GM21367 (cell line): ENCODE measurements around the gene MRAS.

Experiments
- ATAC-seq: cut with Tn5 transposase; IDR thresholded peaks from one replicate; pipeline ENCODE4 v1.9.1; 2021; ENCODE audit not compliant: unreplicated experiment

Gene MRAS

DNA sequence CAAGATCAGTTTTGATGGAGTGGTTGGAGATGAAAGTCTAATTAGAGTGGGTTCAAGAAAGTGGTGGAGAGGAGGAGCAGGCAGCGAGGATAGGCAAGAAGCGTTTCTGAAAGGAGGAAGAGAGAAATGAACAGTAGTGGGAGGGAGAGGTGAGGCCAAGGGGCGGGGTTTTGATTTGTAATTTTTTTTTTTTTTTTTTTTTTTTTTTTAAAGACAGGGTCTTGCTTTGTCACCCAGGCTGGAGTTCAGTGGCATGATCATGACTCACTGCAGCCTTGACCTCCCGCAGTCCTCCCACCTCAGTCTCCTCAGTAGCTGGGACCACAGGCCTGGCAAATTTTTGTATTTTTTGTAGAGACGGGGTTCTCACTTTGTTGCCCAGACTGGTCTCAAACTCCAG lies 36.6 kb downstream of the MRAS start:
- no peak for ATAC-seq

GRCh38 chr3:138389144-138389601 lies 40.8 kb downstream of the MRAS start:
- ATAC-seq: no peak

GRCh38 chr3:138389841-138390581 lies 41.6 kb downstream of the MRAS start:
- no peak for ATAC-seq

DNA sequence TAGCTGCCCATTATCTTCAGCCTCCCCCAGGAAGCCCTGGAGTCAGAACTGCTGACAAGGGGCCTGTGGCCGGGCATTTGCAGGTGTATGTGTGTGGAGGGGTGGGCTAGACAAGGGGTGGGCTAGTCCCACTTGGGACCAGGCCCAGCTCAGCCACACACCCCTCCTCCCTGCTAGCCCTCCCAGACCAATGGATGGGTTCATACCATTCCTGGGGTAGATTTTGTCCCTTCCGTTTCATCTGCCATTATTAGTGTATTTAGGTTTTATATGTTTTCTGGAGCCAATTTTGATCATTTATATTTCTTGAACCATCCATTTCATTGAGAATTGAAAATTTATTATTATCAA lies 42.2 kb downstream of the MRAS start:
- ATAC-seq: no peak

DNA sequence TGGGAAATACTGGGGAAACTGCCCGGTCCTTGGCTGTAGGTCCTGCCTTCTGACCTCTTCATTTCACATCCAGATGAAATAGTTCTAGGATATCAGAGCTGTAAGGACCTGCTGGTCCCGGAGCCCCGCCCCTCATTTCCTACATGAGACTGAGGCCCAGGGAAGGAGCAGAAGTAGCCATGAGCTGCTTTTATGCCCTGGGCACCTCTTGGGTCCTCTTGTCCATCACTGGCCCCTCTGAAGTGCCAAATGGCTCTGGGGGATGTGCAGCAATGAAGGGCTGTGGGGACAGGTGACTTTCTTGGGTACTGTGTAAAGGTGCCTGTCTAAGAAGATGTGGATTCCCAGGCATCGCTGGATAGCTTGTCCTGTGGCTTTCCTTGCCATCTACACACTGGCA lies 45.8 kb downstream of the MRAS start:
- no peak for ATAC-seq

- no peak for ATAC-seq
These were observed 46.3 kb downstream of the MRAS start for GRCh38 chr3:138394686-138395085.

DNA sequence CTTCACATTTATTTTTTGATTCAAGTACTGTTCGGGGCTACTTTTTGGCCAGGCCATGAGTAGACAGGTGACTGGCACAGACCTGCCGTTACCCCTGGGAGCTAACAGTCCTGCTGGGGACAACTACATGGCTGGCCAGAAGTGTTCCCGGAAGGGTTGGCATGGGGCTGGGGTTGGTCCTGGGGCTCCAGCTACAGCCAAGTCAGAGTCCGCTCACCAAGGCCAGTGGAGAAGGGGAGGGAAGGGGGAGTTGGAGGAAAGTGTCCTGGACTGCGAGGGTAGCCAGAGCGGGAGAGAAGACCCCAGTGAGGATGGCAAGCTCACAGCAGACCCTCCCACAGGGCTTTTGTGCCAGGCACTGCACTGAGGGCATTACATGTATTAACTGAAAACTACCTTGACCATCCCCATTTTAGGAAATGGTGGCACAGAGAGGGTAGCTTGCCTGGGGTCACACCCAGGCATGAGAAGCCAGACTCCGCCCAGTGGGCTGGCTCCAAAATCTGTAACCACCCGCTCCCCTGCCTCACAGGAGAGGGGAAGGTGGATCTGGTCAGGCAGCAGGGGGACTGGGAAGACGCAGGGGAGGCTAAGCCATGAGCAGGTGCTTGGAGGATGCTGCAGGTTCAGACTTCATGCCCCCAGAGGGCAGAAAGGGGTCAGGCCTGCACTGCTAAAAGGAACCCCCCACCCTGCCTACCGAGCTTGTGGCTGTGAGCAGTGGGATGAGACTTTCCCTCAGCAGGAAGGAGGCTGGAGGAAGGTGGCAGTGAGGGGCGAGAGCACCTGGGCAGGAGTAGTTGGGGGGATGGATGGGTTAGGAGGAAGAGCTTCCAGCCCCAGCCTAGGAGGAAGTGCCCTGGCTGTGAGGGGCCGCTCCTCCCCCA lies 47.7 kb downstream of the MRAS start:
- ATAC-seq: no peak

DNA sequence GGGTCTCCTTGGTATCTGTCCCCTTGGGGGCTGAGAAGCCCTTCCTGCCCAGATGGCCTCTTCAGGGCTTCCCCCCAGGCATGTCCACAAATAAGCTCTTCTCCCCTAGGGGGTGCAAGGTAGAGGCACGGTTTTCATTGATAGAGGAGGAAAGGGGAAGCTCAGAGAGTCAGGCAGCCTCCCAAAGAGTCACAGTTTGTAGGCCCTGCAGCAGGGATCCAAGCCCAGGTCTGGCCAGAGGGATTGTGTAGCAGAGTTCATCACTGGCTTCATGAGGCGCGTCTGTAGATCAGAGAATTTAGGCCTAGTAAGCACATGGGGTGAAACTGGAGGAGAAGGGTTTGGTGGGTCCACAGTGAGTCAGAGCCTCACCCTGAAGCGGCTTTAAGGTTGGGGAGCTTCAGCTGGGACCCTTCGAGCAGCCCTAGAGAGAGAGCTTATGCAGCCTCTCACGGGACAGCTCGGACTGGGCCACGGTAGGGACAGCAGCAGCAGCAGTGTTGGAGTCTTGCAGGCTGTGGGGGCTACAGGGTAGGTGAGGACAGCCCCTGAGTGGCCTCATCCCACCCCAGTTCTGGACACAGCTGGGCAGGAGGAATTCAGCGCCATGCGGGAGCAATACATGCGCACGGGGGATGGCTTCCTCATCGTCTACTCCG lies 48.5 kb downstream of the MRAS start:
- ATAC-seq: no peak

DNA sequence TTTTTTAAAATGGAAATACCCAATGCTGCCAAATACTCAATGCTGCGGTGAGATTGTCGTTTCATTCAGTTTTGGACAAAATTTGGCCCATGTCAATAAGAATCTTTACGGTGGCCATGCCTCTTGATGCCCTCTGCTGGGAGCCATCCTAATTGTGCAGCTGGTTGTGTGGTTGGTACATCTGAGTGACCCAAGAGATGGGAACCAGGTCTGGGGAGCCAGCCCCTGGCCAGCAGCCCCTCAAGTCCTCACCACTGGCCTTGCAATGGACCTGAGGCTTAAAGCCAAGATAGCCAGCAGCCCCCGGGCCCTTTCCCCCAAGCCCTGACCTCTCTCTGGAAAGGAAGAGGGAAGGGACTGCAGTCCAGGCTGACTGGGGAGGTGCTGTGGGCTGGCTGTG lies 49.6 kb downstream of the MRAS start:
- ATAC-seq: no peak

DNA sequence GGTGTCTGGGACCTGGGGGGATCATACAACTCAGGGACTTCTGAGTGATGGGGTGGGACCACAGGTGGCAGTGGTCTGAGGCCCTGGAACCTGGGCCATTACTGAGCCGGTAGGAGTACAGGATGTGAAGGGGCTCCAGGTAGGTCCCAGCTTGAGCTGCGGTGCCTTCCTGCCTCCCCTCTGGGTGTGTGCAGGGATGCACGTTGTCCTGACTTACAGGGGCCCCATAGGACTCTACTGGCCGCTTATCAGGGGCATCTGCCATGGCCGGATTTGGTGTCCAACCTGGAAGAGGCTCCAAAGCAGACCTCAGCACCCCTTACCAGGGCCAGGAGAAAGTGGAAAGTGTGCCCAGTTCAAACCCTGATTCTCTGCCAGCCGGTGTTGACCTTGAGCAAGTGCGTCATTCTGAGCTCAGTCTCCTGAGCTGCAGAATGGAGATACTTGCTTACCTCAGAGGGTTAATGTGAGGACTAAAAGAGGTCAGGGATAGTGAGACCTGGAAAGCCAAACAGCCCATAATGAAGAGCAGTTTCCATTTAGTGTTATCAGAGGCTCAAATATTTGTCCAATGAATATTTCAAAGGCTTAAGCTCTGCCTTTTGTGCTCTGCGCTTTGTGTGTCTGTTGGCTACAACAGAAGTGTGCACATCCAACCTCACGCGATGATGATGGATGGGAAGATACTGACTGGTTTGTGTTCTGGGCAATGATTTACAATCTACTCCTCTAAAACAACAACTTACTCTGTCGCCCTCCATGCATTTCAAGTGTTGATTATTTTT lies 50.6 kb downstream of the MRAS start:
- ATAC-seq: no peak

GRCh38 chr3:138399766-138400165 lies 51.4 kb downstream of the MRAS start:
- no peak for ATAC-seq

DNA sequence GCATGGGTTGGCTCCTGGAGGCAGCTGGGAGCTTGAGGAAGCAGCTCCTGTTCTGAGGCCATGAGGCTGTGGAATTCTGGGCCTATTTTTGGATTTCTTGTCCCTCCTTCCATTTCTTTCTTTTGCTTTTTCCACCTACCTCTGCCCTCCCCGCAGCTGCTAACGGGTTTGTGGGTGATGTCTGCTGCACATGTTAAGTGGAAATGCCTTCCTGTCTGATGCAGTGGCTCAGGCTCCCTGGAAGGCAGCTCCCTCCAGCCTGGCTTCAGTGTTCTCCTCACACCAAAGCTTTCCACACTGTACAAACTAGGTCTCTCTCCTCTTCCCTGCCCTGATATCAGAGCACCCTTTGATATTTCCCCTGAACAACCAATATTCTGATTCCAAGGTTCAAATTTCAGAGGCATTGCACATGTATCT lies 52.3 kb downstream of the MRAS start:
- ATAC-seq: no peak

- no peak for ATAC-seq
These were observed 53.5 kb downstream of the MRAS start for GRCh38 chr3:138401834-138402233.

DNA sequence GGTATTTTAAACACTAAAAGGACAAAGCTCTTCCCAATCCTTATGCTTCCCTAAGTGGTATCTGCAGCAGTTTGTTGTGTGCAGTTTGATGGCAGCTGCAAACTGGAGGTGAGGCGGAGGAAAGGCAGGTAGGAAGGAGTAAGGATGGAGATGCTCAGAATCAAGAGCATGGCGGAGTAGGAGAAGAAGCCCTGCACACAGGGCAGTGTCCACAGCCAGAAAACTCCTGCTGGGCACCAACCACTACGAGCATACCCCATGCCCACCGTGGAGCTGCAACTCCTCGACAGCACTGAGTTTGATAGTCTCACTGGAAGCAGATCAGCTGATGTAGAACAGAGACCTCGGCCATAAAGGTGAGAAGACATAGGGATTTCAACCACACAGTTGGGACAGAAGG lies 55.7 kb downstream of the MRAS start:
- no peak for ATAC-seq

- no peak for ATAC-seq
These were observed 56.6 kb downstream of the MRAS start for GRCh38 chr3:138405001-138405400.

DNA sequence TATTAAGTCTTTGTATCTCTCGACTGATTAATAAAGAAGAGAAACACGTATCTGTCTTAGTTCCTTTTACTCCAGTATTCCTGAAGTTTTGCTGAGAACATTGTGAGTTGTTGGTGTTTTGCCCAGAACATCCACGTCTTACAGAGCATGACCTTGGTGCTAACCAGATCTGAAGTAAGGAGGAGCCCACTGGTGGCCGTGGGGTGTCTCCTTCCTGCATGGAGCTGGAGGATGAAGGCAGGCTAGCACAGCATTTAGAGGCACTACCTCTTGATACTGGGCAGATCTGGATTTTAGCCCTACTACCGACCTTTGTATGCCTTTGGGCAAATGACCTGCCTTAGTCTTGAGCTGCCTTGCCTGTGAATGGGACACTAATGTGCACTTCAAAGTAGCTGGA lies 57.1 kb downstream of the MRAS start:
- no peak for ATAC-seq

DNA sequence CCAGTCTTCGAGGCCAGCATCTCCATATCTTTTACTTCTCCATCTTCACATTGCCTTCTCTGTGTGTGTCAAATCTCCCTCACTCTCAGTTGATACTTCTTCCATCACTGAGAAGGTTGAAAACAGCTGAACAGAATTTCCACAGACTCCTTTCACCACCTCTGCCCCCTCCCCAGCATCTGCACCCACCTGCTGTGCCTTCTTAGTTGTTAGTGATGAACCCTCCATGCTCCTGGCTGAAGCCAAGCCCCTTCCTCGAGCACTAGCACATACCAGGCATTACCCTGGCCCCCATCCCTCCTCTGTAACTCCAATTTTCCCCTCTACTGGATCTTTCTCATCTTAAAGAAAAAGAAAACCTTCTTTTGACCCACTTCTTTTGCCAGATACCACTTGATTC lies 58.2 kb downstream of the MRAS start:
- ATAC-seq: no peak

DNA sequence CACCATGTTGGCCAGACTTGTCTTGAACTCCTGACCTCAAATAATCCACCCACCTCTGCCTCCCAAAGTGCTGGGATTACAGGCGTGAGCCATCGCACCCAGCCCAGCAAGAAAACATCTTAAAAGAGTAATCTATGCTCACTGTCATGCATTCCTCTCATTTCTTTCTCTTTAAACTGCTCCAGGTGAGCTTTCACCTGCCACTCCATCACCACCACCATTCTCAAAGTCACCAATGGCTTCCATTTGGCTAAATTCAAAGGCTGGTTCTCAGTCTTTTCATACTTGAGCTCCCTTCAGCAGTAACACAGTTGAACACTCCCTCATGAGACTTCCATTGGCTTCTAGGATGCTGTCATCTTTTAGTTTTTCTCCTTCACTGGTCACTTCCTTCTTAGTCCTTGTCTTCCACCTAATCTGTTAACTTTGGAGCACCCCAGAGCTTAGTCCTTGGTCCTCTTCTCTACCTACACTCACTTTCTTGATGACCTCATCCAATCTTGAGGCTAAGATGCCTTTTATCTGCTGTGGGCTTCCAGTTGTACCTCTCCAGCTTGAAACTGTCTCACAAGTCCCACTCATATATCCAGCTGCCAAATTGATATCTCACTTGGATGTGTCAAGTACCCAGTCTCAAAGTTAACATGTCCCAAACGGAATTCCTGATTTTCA lies 59.0 kb downstream of the MRAS start:
- no peak for ATAC-seq

GRCh38 chr3:138408751-138409570 lies 60.6 kb downstream of the MRAS start:
- ATAC-seq: no peak
